RWPE1 (cell line): ENCODE data around the gene CBFB.
A peak's percentile ranks its signal among the peaks of the same experiment; 100 is the strongest.
"Not testable (repeated sequence)": the region's sequence is repeated elsewhere in the genome, so short reads cannot be mapped to it uniquely, and the experiment has no call there.

Experiments
- CTCF ChIA-PET: fragments of 350-600 bp; sonication (Branson Sonifier 250); formaldehyde crosslinking; extraction: SDS; loops from one replicate; lab custom pipeline; 2021; lab: Yijun Ruan, JAX
- POLR2A ChIA-PET: fragments of 400-600 bp; formaldehyde crosslinking; extraction: SDS; loops from one replicate; lab custom pipeline; 2020; ENCODE audit warnings: antibody characterized with exemption; ENCODE audit not compliant: low non-redundant PET; lab: Yijun Ruan, JAX
- DNase-seq: peaks from one replicate; pipeline ENCODE4 v3.0.0; 2012; ENCODE audit warnings: low spot score
- H3K27ac ChIP-seq: fragments of 450-650 bp; 2 replicates; pipeline ENCODE4 v1.5.1; 2017
- TF ChIP-seq, protein P1 (sequence below): fragments of 450-650 bp; conservative IDR thresholded peaks from 2 replicates; pipeline ENCODE4 v1.5.1; 2017; ENCODE audit warnings: low read depth, mild to moderate bottlenecking

The CBFB gene

GRCh38 chr16:67028696-67029253 is at the start of gene CBFB:
Gene CBFB, plus strand, starts transcription at chr16:67029149. Its CDS starts 259 bp downstream, at chr16:67029408.
- peak; percentile 97 for DNase-seq
- CTCF ChIA-PET: interaction anchor here (0.6 to 1.1 kb wide), 5 partner anchors 8 to 378 kb away, joined by 3 to 4 read pairs (median 3); no protein-coding TSS in a partner anchor
- TF ChIP-seq, protein P1, sequence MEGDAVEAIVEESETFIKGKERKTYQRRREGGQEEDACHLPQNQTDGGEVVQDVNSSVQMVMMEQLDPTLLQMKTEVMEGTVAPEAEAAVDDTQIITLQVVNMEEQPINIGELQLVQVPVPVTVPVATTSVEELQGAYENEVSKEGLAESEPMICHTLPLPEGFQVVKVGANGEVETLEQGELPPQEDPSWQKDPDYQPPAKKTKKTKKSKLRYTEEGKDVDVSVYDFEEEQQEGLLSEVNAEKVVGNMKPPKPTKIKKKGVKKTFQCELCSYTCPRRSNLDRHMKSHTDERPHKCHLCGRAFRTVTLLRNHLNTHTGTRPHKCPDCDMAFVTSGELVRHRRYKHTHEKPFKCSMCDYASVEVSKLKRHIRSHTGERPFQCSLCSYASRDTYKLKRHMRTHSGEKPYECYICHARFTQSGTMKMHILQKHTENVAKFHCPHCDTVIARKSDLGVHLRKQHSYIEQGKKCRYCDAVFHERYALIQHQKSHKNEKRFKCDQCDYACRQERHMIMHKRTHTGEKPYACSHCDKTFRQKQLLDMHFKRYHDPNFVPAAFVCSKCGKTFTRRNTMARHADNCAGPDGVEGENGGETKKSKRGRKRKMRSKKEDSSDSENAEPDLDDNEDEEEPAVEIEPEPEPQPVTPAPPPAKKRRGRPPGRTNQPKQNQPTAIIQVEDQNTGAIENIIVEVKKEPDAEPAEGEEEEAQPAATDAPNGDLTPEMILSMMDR: no peak
- POLR2A ChIA-PET: interaction anchor here (0.6 to 1.8 kb wide), 2 partner anchors 122 to 371 kb away, joined by 4 to 10 read pairs; partner anchors contain the start of gene B3GNT9
- H3K27ac ChIP-seq: peak within 1 kb of the TSS; percentile 94

GRCh38 chr16:66983033-66983432 is 45.9 kb upstream of the CBFB start:
- CTCF ChIA-PET: interaction anchor here (1.2 kb wide), 1 partner anchor 22 kb away, joined by 3 read pairs; no protein-coding TSS in a partner anchor
- no peak overlapping the region for H3K27ac ChIP-seq
- TF ChIP-seq, protein P1: no peak
- DNase-seq: no peak
- POLR2A ChIA-PET: no interaction called here

DNA sequence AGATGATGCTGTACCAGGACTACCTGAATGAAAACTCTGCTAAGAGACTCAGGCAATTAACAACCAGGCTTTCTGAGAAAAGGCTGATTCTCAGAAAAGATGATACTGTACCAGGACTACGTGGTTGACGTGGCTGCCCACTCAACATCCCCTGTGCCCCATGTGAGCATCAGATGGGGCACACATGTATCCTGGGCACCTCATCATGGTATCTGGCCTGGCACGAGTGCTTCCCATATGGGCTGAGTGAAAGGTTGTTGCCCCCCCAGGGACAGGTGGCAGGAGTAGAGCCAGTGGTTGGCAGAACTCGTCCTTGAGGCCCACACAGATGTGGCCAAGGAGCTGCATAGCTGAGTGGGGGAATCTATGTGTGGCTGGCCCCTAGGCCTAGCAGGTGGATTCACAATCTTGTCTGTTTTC is 44.0 kb upstream of the CBFB start:
- DNase-seq: no peak
- ChIA-PET POLR2A (interaction anchor here (0.6 kb wide), 1 partner anchor 27 kb away, joined by 3 read pairs; no protein-coding TSS in a partner anchor), CTCF (interaction anchor here (0.6 to 1.0 kb wide), 2 partner anchors 8 to 19 kb away, joined by 3 read pairs; no protein-coding TSS in a partner anchor)
- H3K27ac ChIP-seq: no peak overlapping the region
- TF ChIP-seq, protein P1: no peak

- ChIA-PET POLR2A (no interaction called here), CTCF (interaction anchor here (0.5 kb wide), 1 partner anchor 9 kb away, joined by 3 read pairs; no protein-coding TSS in a partner anchor)
- DNase-seq: no peak
- H3K27ac ChIP-seq: no peak overlapping the region
- TF ChIP-seq, protein P1: no peak
These were observed 42.4 kb upstream of the CBFB start for GRCh38 chr16:66986559-66986958.

- H3K27ac ChIP-seq: peak within 1 kb of the TSS; percentile 63
- POLR2A ChIA-PET: no interaction called here
These were observed 40.7 kb upstream of the CBFB start, which contains the start of gene CES4A for GRCh38 chr16:66988197-66988788. Gene CES4A, plus strand, starts transcription at chr16:66988589. Its CDS starts 184 bp downstream, at chr16:66988773.

GRCh38 chr16:66991545-66992077 is 37.3 kb upstream of the CBFB start:
- no peak overlapping the region for H3K27ac ChIP-seq
- TF ChIP-seq, protein P1: no peak
- CTCF ChIA-PET: interaction anchor here (0.5 to 1.4 kb wide), 3 partner anchors 14 to 164 kb away, joined by 3 to 5 read pairs (median 4); no protein-coding TSS in a partner anchor
- POLR2A ChIA-PET: no interaction called here
- no peak for DNase-seq

More at GRCh38 chr16:66988197-66988788, 40.7 kb upstream of the CBFB start, which contains the start of gene CES4A:
- peak; percentile 31 for DNase-seq
- CTCF ChIA-PET: no interaction called here
- TF ChIP-seq, protein P1: no peak

DNA sequence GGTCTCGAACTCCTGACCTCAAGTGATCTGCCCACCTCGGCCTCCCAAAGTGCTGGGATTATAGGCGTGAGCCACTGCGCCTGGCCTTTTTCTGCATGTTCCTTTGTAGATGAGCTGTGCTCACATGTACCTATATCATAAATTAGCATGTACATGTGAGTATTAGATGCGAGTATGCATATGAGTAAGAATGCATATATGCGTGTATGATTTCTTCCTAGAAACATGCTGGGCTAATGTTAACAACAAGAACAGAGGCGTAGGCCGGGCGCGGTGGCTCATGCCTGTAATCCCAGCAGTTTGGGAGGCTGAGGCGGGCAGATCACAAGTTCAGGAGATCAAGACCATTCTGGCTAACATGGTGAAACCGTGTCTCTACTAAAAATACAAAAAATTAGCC is 35.4 kb upstream of the CBFB start:
- DNase-seq, H3K27ac ChIP-seq, POLR2A ChIA-PET: not testable (repeated sequence)
- CTCF ChIA-PET: interaction anchor here (0.7 kb wide), 2 partner anchors 99 to 172 kb away, joined by 3 to 5 read pairs; no protein-coding TSS in a partner anchor
